ENCODE measurements around the gene PLXNB3. TPM values are rescaled to one million over a fixed set of nuclear protein-coding genes. Genes with fewer than 3 reads are reported as not detected.

The PLXNB3 gene
- 15.2 and 19.4 TPM in 2 replicates for total RNA-seq

GRCh38 chrX:153763989-153764755, at the start of gene PLXNB3:
Gene PLXNB3 (plus strand): TSS chrX:153764249. CDS start chrX:153765536, 1,287 bp downstream.

DNA sequence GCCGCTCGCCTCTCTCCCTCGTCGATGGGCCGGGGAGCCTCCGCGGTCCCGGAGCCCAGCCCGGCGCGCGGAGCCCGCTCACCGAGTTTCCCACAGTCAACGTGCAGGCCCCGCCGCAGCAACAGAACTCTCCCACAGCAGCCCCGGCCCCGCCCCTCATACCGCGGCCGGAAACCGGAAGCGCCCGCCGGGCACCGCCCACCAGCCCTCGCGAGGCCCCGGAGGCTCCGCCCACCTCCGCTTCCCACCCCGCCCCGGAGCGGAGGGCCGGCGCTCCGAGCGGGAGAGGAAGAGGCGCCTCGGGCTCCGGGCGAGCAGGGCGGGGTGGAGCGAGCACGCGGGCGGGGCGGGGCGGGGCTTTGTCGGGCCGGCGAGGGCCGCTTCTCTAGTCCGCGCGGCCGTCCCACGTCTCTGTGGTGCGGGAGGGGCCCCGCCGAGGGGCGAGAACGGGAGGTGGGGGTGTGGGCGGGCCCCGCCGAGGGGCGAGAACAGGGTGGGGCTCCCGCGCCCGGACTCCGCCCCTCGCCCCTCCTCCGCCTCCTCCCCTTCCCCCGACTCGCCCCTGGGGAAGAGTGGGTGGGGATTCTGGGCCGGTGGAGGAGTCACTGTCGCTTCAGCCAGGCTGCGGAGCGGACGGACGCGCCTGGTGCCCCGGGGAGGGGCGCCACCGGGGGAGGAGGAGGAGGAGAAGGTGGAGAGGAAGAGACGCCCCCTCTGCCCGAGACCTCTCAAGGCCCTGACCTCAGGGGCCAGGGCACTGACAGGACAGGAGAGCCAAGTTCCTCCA, 39.6 kb upstream of the PLXNB3 start, which contains the start of the genes ABCD1 and BCAP31:
Gene ABCD1 (plus strand): TSS at position 605 of the 787 bp plus-strand sequence. CDS start 411 bp downstream, outside the sequence.
Gene BCAP31 (minus strand): TSS at position 136 of the 787 bp plus-strand sequence. CDS start 1,143 bp downstream, outside the sequence.

DNA sequence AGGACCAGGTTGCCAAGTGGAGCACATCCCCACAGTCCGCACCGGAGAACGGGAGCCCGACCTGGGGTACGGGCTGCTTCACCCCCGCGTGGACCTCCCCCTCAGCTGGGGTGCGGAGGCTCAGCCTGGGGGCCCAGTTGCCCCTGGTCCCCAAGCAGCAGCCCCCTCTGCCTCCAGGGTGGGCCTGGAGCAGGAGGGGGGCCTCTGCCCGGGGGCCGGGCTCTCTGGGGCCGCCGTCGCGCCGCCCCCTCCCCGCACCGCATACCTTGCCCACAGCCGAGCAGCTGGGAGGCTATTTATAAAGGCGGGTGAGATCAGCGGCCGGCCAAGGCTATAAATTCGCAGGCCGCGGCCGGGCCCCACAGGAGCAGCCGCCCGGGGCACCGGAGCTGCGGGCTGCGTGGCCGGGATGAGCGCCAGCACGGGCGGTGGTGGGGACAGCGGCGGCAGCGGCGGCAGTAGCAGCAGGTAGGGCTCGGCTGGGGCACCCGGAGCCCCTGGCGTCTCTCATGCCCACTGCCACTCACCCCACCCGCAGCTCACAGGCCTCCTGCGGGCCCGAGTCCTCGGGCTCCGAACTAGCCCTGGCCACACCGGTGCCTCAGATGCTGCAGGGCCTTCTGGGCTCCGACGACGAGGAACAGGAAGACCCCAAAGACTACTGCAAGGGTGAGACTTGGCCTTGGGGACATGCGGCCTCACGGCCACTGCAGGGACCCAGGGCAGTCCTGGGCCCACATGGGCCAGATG, 16.8 kb downstream of the PLXNB3 start, which contains the start of gene SRPK3:
Gene SRPK3 (plus strand): TSS at position 364 of the 750 bp plus-strand sequence. CDS start 46 bp downstream, at position 410.

GRCh38 chrX:153794018-153794896, 30.2 kb downstream of the PLXNB3 start, which contains the start of the genes IDH3G and SSR4:
Gene IDH3G (minus strand): TSS chrX:153794375. CDS start chrX:153794326, 49 bp downstream.
Gene SSR4 (plus strand): TSS chrX:153794668. CDS start chrX:153794688, 20 bp downstream.

Other genes with a start within 250 kb of the PLXNB3 start
- gene ATP2B3, start 246.6 kb upstream of the PLXNB3 start, total RNA-seq: 0.07 and 0.20 TPM in 2 replicates
- gene CCNQ, start 165.1 kb upstream of the PLXNB3 start, total RNA-seq: 14.3 and 25.2 TPM in 2 replicates
- gene DUSP9, start 117.0 kb upstream of the PLXNB3 start, total RNA-seq: not detected in 2 replicates
- gene PNCK, start 90.4 kb upstream of the PLXNB3 start, total RNA-seq: 0.72 and 3.1 TPM in 2 replicates
- gene SLC6A8, start 76.3 kb upstream of the PLXNB3 start, total RNA-seq: 31.0 and 56.2 TPM in 2 replicates
- gene BCAP31, start 39.9 kb upstream of the PLXNB3 start, total RNA-seq: 168 and 187 TPM in 2 replicates
- gene ABCD1, start 39.4 kb upstream of the PLXNB3 start, total RNA-seq: 19.7 and 28.3 TPM in 2 replicates
- gene SRPK3, start 16.8 kb downstream of the PLXNB3 start, total RNA-seq: 0.91 and 3.6 TPM in 2 replicates
- gene IDH3G, start 30.1 kb downstream of the PLXNB3 start, total RNA-seq: 51.0 and 63.9 TPM in 2 replicates
- gene SSR4, start 30.4 kb downstream of the PLXNB3 start, total RNA-seq: 103 and 105 TPM in 2 replicates
- 0.07 and 0.33 TPM in 2 replicates for gene PDZD4, start 66.3 kb downstream of the PLXNB3 start, total RNA-seq
- 4.6 and 6.7 TPM in 2 replicates for gene L1CAM, start 121.9 kb downstream of the PLXNB3 start, total RNA-seq
- not detected in 2 replicates for gene AVPR2, start 140.4 kb downstream of the PLXNB3 start, total RNA-seq
- gene ARHGAP4, start 162.0 kb downstream of the PLXNB3 start, total RNA-seq: 0.39 and 1.4 TPM in 2 replicates
- 41.8 and 55.3 TPM in 2 replicates for gene NAA10, start 170.8 kb downstream of the PLXNB3 start, total RNA-seq
- 7.6 and 8.9 TPM in 2 replicates for gene RENBP, start 180.4 kb downstream of the PLXNB3 start, total RNA-seq
- gene HCFC1, start 207.6 kb downstream of the PLXNB3 start, total RNA-seq: 22.7 and 26.2 TPM in 2 replicates
- gene TMEM187, start 208.5 kb downstream of the PLXNB3 start, total RNA-seq: 6.5 and 8.5 TPM in 2 replicates